Measurements from ENCODE around the gene R3HDM4.

- TF ChIP-seq CTCF (IDR thresholded peaks at IDR 0.05 in 4 of 5, conservative IDR thresholded peaks at IDR 0.05 in 1 of 5) (no peak), POLR2A (IDR thresholded peaks at IDR 0.05) (no peak)
These were observed 43.5 kb downstream of the R3HDM4 start for GRCh38 chr19:869245-870177.

All from gastrocnemius medialis (tissue), 4 donors.